HepG2 (cell line): Measurements from ENCODE around the gene ATG4B. TPM values are rescaled to one million over a fixed set of nuclear protein-coding genes. Genes with fewer than 3 reads are reported as not detected.

Experiments
- GPBP1L1 ChIP-seq: sonication (generic); formaldehyde crosslinking; IDR thresholded peaks from 2 replicates; pipeline ENCODE4 v1.5.0; 2020; ENCODE audit warnings: mild to moderate bottlenecking, missing genetic modification reagents
- HNRNPUL1 ChIP-seq: fragments of 200-400 bp; formaldehyde crosslinking; IDR thresholded peaks from 2 replicates; pipeline ENCODE4 v1.6.1; 2017; ENCODE audit warnings: low read depth, mild to moderate bottlenecking, low read length, moderate library complexity
- HOXD1 ChIP-seq: sonication (generic); formaldehyde crosslinking; IDR thresholded peaks from 2 replicates; pipeline ENCODE4 v1.5.0; 2020; ENCODE audit warnings: missing genetic modification reagents
- PCBP1 ChIP-seq: fragments of 200-400 bp; formaldehyde crosslinking; IDR thresholded peaks from 2 replicates; pipeline ENCODE4 v1.6.1; 2017; ENCODE audit warnings: mild to moderate bottlenecking, low read depth, low read length, borderline replicate concordance
- REPIN1 ChIP-seq: sonication (generic); formaldehyde crosslinking; IDR thresholded peaks from 2 replicates; pipeline ENCODE4 v1.8.0; 2022; ENCODE audit warnings: missing genetic modification reagents, low read depth, mild to moderate bottlenecking, borderline replicate concordance
- SMARCE1 ChIP-seq: fragments of 450-650 bp; IDR thresholded peaks from 2 replicates; pipeline ENCODE4 v1.6.1; 2017; ENCODE audit warnings: borderline replicate concordance
- ZBTB39 ChIP-seq: sonication (generic); formaldehyde crosslinking; IDR thresholded peaks from 2 replicates; pipeline ENCODE4 v1.5.0; 2020; ENCODE audit warnings: missing genetic modification reagents
- ZNF160 ChIP-seq: sonication (generic); formaldehyde crosslinking; IDR thresholded peaks from 2 replicates; pipeline ENCODE4 v1.8.0; 2022; ENCODE audit warnings: mild to moderate bottlenecking, inconsistent platforms, missing genetic modification reagents
- ZNF17 ChIP-seq: sonication (generic); formaldehyde crosslinking; IDR thresholded peaks from 2 replicates; pipeline ENCODE4 v1.5.0; 2020; ENCODE audit warnings: mild to moderate bottlenecking, missing genetic modification reagents
- ZNF263 ChIP-seq: sonication (generic); formaldehyde crosslinking; IDR thresholded peaks from 2 replicates; pipeline ENCODE4 v1.4.0; 2020; ENCODE audit warnings: missing genetic modification reagents
- ZNF33A ChIP-seq: sonication (generic); formaldehyde crosslinking; IDR thresholded peaks from 2 replicates; pipeline ENCODE4 v1.5.1; 2020; ENCODE audit warnings: missing genetic modification reagents, mild to moderate bottlenecking, moderate library complexity, borderline replicate concordance
- ZNF44 ChIP-seq: sonication (generic); formaldehyde crosslinking; IDR thresholded peaks from 2 replicates; pipeline ENCODE4 v1.5.1; 2020; ENCODE audit warnings: mild to moderate bottlenecking, missing genetic modification reagents
- ZNF574 ChIP-seq: sonication (generic); formaldehyde crosslinking; IDR thresholded peaks from 2 replicates; pipeline ENCODE4 v1.4.0; 2020; ENCODE audit warnings: missing genetic modification reagents
- ZNF616 ChIP-seq: sonication (generic); formaldehyde crosslinking; IDR thresholded peaks from 2 replicates; pipeline ENCODE4 v1.5.0; 2020; ENCODE audit warnings: low read depth, mild to moderate bottlenecking, missing genetic modification reagents
- ZNF652 ChIP-seq: IDR thresholded peaks from 2 replicates; pipeline ENCODE4 v1.6.1; 2016; ENCODE audit warnings: low read depth, borderline replicate concordance
- ZNF660 ChIP-seq: sonication (generic); formaldehyde crosslinking; IDR thresholded peaks from 2 replicates; pipeline ENCODE4 v1.5.1; 2020; ENCODE audit warnings: mild to moderate bottlenecking, low read depth, missing genetic modification reagents, borderline replicate concordance
- ZNF761 ChIP-seq: sonication (generic); formaldehyde crosslinking; conservative IDR thresholded peaks from 2 replicates; pipeline ENCODE4 v1.4.0; 2020; ENCODE audit warnings: mild to moderate bottlenecking, missing genetic modification reagents
- ZNF773 ChIP-seq: sonication (generic); formaldehyde crosslinking; IDR thresholded peaks from 2 replicates; pipeline ENCODE4 v1.4.0; 2020; ENCODE audit warnings: missing genetic modification reagents, borderline replicate concordance
- ZNF782 ChIP-seq: sonication (generic); formaldehyde crosslinking; IDR thresholded peaks from 2 replicates; pipeline ENCODE4 v1.4.0; 2020; ENCODE audit warnings: missing genetic modification reagents, mild to moderate bottlenecking, borderline replicate concordance
- ZNF83 ChIP-seq: sonication (generic); formaldehyde crosslinking; IDR thresholded peaks from 2 replicates; pipeline ENCODE4 v1.4.0; 2020; ENCODE audit warnings: missing genetic modification reagents, mild to moderate bottlenecking, borderline replicate concordance
- polyA plus RNA-seq, 8 experiments: library from polyadenylated mRNA; depleted of rRNA in 3 of 8; stranded (reverse) in 7 of 8; unstranded in 1 of 8; fragments of >200 nt; fragmentation: Illumina TruSeq in 4 of 8; extraction: Trizol in 4 of 8; gene quantifications; 2 replicates each; pipeline versions ENCODE4 v1.2.1 to v1.2.3, GENCODE V29; 2011 to 2016; ENCODE audit warnings: low read depth in 4 of 8, missing spikeins in 1 of 8, mixed read lengths in 1 of 8; ENCODE audit not compliant: insufficient read depth in 1 of 8
- total RNA-seq, 5 experiments: library from RNA; depleted of rRNA; stranded (reverse); fragments of >200 nt; fragmentation: Illumina TruSeq; extraction: Trizol; gene quantifications; 2 replicates each; pipeline ENCODE4 v1.2.3, GENCODE V29; 2016; ENCODE audit warnings: low read depth in 1 of 5

ATG4B gene
- total and polyA plus RNA-seq, 2 of the 13 experiments (the other 11 are each of a cell fraction or from before 2014, with no cell fraction given) = 95.5 to 239 TPM

GRCh38 chr2:241701399-241702154 is 64.1 kb downstream of the ATG4B start, which contains the start of gene ING5 (continued):
- no peak; the same call in 1 of the 2 replicates for TF ChIP-seq ZNF263 (CRISPR knock-in tag)
- TF ChIP-seq ZNF44 (CRISPR knock-in tag) = 0 out of 2 replicates have a peak, but pooled peaks have one; percentile 69
- TF ChIP-seq HOXD1 (CRISPR knock-in tag) = peak; percentile 89
- no peak for TF ChIP-seq SMARCE1
- peak; percentile 85 for TF ChIP-seq ZNF574 (CRISPR knock-in tag)
- TF ChIP-seq ZNF660 = 0 out of 2 replicates have a peak, but pooled peaks have one; percentile 29
- TF ChIP-seq ZNF782 (CRISPR knock-in tag) = peak; percentile 87; the same call in 1 of the 2 replicates
- TF ChIP-seq GPBP1L1 = no peak
- no peak for TF ChIP-seq ZNF17
- TF ChIP-seq PCBP1 = no peak
- TF ChIP-seq ZNF83 (CRISPR knock-in tag) = no peak
- peak; percentile 85 for TF ChIP-seq REPIN1 (CRISPR knock-in tag)
- no peak for TF ChIP-seq ZBTB39 (CRISPR knock-in tag)
- TF ChIP-seq ZNF616 (CRISPR knock-in tag) = no peak
- TF ChIP-seq ZNF761 = no peak; the same call in 1 of the 2 replicates
- no peak for TF ChIP-seq ZNF773 (CRISPR knock-in tag)
- no peak for TF ChIP-seq HNRNPUL1
- peak; percentile 80; the same call in 1 of the 2 replicates for TF ChIP-seq ZNF160 (CRISPR knock-in tag)
- TF ChIP-seq ZNF33A (CRISPR knock-in tag) = no peak
- no peak for TF ChIP-seq ZNF652 (CRISPR knock-in tag)
